GM19455 (cell line): ENCODE data around the gene VPS13C.
A peak's percentile ranks its signal among the peaks of the same experiment; 100 is the strongest.

Source experiments
- ATAC-seq: cut with Tn5 transposase; IDR thresholded peaks from one replicate; pipeline ENCODE4 v1.9.1; 2021; ENCODE audit not compliant: unreplicated experiment

VPS13C gene, protein sequence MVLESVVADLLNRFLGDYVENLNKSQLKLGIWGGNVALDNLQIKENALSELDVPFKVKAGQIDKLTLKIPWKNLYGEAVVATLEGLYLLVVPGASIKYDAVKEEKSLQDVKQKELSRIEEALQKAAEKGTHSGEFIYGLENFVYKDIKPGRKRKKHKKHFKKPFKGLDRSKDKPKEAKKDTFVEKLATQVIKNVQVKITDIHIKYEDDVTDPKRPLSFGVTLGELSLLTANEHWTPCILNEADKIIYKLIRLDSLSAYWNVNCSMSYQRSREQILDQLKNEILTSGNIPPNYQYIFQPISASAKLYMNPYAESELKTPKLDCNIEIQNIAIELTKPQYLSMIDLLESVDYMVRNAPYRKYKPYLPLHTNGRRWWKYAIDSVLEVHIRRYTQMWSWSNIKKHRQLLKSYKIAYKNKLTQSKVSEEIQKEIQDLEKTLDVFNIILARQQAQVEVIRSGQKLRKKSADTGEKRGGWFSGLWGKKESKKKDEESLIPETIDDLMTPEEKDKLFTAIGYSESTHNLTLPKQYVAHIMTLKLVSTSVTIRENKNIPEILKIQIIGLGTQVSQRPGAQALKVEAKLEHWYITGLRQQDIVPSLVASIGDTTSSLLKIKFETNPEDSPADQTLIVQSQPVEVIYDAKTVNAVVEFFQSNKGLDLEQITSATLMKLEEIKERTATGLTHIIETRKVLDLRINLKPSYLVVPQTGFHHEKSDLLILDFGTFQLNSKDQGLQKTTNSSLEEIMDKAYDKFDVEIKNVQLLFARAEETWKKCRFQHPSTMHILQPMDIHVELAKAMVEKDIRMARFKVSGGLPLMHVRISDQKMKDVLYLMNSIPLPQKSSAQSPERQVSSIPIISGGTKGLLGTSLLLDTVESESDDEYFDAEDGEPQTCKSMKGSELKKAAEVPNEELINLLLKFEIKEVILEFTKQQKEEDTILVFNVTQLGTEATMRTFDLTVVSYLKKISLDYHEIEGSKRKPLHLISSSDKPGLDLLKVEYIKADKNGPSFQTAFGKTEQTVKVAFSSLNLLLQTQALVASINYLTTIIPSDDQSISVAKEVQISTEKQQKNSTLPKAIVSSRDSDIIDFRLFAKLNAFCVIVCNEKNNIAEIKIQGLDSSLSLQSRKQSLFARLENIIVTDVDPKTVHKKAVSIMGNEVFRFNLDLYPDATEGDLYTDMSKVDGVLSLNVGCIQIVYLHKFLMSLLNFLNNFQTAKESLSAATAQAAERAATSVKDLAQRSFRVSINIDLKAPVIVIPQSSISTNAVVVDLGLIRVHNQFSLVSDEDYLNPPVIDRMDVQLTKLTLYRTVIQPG (N-terminal part only)

DNA sequence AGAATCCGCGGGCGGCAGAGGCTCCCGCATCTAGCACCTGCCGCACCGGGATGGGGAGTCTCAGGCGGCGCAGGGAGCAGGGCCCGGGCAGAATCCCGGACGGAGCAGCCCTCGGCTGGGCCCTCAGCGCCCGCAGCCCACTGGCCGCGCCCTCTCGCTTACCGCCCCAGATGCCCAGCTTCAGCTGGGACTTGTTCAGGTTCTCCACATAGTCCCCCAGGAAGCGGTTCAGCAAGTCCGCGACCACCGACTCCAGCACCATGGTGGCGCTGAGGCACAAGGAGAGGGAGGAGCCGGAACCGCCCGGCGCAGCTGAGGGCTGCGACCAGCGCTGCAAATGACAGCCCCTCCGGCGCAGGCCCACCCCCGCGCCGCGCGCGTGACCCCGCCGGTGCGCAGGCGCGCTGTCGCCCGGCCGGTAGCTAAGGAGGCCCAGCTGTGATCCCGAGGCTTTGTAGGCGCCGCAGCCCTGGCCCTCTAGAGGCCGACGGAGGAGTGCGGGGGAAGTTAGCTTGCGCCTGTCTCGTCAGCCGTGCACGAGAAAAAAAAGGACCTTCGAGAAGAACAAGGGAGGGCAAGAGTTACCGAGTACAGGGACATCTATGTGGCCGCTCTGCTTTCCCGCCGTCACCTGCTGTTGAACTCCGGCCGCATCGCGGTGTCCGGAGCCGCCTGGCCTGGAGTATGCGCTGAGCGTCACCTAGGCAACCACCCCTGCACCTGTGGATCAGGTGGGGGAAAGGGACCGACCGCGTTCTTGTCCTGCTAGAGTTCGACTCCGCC is at the start of gene VPS13C:
VPS13C (minus strand) TSS at position 335 of the 783 bp plus-strand sequence; CDS start at position 262, 73 bp downstream.
- peak; percentile 82 for ATAC-seq

DNA sequence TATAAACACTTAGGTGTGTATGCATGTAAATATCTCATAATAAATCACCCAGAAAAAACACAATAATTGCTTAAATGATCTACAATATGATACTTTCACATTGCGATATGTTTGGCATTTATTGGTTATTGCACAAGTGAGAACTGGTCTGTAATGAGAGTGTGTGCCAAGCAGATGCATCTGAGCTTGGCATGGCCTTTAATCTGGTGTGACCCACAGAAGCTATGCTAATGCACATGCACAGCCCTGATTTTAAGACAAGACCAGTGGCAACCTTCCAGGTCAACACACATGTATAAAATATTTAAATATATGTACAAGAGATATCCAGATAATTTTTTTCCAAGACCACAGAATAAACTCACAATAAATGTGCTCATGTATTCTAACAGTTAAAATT is 49.2 kb upstream of the VPS13C start:
- no peak for ATAC-seq

DNA sequence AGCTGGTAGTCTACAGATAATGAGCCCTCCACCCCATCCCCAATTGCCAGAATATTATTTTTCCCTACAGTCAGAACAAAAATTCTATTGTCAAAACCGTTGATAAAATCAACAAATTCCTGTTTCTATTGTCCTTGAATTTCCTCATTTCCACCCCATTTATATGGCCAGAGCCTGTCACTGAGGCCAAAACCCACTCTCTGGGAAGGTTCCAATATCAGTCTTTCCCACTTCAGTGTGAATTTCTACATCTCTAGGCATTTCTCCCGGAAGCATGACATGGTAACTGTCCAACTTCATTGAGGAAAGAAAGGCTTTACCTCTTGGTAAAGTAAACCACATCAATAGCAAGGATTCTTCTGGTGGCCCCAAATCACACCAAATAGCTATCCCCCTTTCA is 48.2 kb upstream of the VPS13C start:
- ATAC-seq: no peak

DNA sequence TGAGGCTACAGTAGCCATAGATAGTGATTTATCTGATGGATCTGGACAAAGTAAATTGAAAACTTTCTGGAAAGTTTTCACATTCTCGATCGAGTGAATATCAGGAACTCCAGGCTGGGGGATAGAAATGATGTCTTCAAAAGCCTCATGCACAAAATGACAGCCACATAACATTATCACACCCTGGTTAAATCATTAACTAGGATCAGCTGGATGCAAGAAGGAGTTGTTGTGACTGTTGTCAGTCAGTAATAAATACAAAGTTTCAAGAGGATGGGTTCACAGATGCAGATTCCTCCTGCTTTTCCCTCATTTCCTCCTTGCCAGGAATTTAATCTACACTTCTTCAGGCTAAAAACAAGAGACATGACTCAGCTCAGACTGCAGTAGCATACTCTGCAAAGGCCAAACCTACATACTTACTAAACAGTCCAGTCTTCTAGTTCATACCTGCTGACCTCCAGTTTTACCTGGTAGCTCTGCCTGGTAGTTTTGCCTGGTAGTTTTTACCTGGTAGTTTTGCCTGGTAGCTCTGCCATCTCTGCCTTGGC is 47.4 kb upstream of the VPS13C start:
- ATAC-seq: no peak

DNA sequence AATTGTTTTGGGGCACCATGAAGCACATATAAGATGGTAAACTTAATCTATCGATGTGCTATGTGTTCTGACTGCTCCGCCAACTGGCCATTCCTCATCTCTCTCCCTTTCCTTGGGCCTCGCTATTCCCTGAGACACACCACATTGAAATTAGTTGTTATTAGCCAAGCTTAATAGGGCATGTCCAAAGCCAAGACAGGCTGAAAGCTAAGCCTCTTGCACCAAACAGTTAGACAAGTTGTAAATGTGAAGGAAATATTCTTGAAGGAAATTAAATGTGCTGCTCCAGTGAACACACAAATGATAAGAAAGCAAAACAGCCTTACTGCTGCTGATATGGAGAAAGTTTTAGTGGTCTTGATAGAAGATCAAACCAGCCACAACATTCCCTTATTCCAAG is 45.8 kb upstream of the VPS13C start:
- ATAC-seq: no peak

DNA sequence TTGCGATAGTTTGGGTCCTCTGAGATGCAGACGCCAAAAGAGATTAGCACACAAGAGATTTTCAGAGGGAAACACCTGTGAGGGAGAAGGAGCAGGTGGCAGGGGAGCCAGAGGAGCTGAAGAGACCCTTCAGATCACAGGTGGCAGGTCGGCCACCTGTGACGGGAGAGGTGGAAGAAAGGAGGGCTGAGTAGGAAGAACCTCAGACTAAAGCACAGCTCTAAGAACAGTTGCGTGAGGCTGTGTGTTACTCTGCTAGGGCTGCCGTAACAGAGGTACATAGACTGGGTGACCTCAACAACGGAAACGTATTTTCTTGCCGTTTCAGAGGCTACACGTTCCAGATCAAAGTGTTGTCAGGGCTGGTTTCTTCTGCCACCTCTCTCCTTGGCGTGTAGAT is 45.0 kb upstream of the VPS13C start:
- no peak for ATAC-seq

DNA sequence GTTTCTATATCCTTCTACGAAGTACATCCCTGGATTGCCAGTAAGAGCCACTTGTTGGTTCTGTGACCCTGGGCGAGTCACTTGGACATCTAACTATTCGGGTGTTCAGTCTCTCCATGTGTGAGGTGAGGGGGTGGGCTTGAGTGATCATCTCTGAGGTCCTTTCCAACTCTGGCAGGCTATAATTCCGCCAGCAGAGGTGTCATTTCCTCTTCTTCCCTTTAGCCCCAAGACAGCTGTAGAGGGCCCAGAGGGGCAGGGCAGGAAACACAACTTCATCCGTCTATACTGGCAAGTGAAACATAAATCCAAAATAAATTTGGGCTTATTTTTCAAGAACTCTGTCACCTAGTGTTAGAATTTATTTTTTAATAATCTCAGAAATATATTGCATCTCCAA is 44.6 kb upstream of the VPS13C start:
- ATAC-seq: no peak

DNA sequence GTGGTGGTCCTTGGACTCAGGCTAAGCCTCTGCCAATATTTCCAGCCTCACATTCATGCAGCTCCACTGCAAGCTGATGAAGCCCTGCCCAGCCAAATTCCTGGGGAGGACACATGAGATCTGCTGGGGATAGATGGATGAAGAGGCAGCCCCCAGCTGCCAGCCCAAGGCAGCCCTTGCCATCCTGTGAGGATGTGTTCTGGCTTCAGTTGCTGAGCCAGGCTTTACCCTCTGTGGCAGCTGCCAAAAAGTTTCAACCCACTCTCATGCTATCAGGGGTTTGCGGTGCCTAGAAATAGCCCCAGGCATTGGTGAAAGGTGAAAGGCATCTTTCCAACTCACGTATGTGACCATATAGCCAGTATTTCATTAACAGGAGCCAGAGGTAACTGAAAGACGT is 44.2 kb upstream of the VPS13C start:
- ATAC-seq: no peak

DNA sequence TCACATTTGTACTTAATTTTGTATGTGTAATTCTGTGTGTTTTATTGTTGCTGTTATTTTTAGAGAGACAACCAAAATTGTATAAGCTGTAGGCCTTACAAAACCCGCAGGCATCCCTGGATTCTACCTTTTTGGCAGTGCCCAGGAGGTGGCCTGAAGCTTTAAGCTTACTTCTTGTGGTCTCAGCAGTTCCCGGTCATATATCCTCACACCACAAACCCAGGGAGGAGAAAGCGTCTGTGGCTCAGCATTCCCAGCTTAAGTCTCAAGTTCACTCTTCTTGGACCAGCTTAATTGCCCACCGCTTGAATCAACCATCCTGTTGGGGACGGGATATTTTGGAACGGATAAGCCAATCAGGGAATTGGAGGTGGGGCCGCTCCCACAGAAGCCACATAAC is 43.2 kb upstream of the VPS13C start:
- ATAC-seq: no peak

DNA sequence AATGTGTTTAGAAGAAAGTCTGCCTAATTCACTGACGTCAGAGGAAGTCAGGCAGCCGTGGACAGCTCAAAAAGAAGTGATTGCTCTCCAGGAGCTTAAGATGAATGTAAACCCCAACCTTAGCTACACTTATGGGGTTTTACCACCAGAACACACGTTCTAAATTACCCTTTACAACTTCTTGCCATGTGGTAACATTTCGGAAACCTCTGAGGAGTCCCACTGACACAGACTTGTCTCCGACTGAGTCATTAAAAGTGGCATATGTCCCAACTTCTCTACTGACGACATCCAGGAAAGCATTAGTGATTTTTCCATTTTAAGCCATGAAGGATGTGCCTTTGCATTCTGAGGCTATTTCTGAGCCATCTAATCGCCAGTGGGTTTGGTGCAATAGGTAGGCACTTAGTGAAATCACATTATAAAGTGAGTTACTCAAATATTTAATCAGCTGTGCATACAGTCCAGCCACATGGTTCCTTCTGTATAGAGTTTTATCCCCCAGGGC is 38.9 kb upstream of the VPS13C start:
- no peak for ATAC-seq

DNA sequence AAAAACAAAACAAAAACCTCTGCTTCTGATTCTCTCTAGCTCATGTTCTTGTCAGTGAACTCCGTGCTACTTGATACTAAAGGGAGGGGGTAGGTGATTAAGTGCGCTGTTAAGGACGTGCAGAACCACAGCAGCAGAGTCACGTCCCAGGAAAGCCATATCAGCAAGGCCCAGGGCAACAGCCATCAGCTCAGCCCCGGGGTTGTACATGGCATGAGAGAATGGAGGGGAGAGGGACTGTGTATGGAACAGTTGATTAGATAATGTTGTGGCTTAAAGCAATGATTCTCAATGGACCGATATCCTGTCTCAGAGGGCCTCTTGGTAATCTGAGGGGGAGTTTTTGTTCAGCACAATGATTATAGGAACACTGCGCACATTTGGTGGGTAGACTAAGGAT is 34.1 kb upstream of the VPS13C start:
- no peak for ATAC-seq

DNA sequence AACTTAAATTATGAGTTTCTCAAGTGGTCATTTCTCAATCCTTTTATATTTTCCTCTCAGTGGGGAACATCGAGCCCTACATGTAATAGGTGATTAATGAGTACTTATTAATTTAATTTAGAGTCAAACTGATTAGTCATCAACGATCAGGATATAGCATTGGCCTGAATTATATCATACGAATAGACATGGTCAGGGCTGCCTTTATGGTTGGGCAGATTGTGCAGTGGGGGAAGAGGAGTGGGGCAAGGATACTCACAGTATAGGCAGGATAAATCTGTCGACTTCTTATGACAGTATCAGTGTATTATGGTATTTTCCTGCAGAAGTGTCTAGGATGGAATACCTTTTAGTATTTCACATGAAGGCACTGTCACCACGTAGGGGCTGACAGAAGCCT is 33.6 kb upstream of the VPS13C start:
- no peak for ATAC-seq

DNA sequence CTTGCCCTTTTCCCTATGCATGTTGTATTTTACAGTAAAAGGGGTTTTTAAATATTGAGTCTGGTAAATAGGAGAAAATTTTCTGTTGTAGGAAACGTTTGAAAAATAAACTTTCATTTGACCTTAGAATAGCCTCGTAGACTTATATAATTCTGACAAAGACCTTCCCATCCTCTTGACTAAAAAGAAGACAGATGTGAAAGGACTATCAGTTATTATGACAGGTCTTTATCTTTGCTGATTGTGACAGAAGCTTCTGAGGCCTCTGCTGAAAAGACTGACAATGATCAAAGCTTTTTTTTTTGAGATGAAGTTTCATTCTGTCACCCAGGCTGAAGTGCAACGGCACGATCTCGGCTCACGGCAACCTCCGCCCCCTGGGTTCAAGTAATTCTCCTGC is 30.7 kb upstream of the VPS13C start:
- no peak for ATAC-seq

DNA sequence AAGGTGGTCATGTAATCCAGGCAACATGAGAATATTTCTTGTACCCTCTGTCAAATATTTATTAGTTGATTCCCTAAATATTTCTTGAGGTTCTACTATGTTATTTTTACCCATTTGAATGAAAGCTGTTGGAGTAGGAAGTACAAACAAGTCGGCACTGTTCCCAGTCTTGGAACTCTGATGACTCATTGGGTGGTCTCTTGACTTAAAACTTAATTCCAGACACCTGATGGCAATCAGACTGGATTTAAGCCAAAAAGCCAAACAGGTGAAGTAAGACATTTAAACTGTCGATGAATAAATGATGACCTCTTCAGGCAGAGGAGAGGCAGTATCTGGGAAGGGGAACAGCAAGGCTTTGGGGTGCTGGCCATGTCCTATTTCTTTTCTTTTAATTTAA is 29.4 kb upstream of the VPS13C start:
- ATAC-seq: no peak

DNA sequence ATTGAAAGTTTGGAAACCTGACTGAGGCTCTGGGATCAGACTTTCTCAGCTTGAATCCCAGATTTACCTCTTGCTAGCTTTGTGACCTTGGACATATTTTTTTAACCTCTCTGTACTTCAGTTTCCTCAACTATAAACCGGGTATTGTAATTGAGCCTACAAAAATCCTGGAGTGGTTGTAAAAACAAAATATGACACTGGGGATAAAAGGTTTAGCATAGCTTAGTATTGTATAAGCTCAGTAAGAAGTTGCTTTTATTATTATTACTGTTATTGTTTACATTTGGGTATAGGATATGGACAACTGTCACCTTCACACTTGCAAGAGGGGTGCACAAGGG is 28.1 kb upstream of the VPS13C start:
- ATAC-seq: no peak

DNA sequence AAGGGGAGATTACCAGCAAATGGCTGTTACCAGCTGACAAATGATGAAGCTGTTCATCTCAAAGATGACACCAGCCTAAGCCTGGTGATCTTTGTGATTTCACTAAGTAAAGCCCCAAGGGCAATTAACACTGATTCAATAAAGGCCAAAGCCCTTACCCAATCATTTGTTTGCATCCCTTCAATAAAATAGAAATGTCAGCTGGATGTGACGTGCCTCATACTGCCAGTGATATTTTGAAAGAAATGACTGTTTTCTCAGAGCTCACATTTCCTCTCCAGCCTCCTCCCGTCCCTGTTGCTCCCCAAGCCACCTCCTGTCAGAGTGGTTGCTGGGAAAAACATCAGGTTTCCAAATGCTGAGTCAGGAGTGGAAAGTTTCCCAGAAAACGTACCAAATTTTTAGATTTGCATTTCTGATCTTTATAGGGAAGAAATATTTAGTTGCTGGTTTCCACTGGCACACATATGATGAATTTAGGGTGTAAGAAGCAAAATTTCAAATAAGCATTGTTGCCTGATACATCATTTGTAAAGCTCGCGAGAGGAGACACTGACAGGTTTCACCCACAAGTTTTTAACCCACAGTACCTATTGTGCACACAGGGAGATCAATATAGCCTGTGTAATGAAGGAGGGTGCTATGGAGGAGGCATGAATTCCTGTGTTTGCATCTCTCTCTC is 27.6 kb upstream of the VPS13C start:
- ATAC-seq: no peak

DNA sequence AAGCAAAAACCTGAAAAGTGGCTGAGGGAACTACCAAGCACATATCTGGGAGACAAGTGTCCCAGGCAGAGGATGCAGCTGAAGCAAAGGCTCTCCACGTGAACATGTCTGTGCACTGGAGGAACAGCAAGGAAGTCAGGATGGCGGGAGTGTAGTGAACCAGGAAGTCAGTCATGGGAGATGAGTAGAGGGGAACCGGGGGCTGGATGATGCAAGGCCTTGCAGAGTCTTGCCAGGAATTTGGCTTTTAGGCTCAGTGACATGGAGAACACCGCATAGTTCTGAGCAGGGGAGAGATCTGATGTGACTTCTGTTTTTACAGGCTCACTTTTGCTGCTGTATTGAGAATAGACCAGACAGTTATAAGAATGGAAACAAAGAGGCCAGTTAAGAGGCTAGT is 25.5 kb upstream of the VPS13C start:
- no peak for ATAC-seq

DNA sequence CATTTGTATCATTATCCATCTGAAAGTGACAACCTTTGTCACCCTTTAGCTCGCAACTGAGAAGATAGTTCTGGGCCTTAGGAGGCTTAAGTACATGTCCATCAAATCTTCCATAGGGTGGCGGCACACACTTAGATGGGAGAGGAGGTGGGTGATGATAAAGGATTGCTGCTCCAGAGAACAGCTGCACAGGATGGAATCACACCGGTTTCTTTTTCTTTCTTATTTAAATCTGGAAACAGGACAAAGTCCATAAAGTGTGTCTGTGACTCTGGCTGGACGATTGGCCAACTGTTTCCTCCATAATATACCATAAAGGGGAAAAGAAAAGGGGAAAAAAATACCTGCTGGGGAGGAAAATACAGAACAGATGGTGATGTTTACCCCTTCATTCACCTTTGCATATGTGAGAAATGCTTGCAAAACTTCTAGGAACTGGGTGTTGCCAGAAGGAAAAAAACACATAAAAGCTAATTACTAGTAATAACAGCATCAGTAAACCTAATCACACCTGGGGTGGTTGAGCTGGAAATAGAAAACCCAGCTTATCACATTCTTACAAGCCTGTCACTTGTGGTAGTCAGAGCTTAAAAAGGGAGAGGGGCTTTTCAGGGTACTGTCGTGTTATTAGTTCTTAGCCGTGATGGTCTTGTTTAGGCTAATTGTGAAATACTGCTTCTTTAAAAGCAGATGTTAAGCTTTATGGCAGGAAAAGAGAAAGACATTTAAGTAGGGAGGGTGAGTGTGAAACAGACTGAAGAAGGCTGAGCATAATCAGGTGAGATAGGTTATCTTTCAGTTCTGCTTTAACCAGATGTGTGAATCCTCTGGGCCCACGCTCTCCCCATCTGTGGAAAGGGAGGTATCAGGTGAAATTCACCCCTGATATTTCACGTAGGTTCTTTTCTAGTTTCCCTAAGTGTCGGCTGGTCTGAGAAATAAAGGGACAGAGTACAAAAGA is 23.2 kb upstream of the VPS13C start:
- no peak for ATAC-seq
